GM21619 (cell line): Measurements from ENCODE around the gene DYNLT2.

ENCODE experiments used
- ATAC-seq: cut with Tn5 transposase; IDR thresholded peaks from one replicate; pipeline ENCODE4 v1.9.1; 2021; ENCODE audit not compliant: unreplicated experiment

The DYNLT2 gene

GRCh38 chr6:169751242-169752073 lies at the start of gene DYNLT2, which contains the start of gene ERMARD:
DYNLT2 (minus strand) TSS chr6:169751572; CDS start chr6:169751458, 114 bp downstream.
ERMARD (plus strand) TSS chr6:169751622; CDS start chr6:169751658, 36 bp downstream.
- ATAC-seq = peak; percentile 94

DNA sequence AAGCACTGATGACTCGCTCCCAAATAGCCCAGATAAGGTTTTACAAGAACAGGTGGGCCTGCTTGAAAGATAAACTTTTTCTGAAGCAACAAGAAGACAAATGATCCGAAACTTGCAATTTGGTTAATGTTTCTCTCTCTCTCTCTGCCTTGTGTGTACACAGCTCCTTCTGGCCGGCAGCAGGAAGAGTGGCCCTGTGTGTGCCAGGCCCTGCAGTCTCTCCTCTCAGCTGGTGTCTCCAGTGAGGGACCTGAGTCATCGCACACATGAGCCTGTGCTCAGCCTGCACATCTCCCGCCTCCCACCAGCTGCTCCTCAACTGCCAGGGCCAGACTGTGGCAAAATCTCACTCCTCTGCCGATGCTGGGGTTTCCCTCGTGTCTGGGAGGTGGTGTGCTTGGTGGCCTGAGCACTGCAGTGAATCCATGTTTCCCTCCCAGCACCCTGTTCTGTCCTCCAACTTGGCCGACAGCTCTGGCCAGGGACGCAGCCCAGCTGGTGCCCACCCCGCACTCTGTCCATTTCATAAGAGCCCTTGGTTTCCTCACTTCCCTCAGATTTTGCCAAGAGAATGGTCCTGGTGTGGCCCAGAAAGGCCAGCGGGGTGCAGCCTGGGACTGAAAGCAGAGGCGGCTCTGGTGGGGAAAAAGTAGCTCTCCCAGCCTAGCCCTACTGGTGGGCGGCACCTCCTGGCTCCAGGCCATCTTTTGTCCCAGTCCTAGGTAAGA lies 49.5 kb upstream of the DYNLT2 start:
- ATAC-seq = peak; percentile 56

GRCh38 chr6:169800116-169800667 lies 48.8 kb upstream of the DYNLT2 start:
- no peak for ATAC-seq

GRCh38 chr6:169799474-169799926 lies 48.1 kb upstream of the DYNLT2 start:
- ATAC-seq = no peak

DNA sequence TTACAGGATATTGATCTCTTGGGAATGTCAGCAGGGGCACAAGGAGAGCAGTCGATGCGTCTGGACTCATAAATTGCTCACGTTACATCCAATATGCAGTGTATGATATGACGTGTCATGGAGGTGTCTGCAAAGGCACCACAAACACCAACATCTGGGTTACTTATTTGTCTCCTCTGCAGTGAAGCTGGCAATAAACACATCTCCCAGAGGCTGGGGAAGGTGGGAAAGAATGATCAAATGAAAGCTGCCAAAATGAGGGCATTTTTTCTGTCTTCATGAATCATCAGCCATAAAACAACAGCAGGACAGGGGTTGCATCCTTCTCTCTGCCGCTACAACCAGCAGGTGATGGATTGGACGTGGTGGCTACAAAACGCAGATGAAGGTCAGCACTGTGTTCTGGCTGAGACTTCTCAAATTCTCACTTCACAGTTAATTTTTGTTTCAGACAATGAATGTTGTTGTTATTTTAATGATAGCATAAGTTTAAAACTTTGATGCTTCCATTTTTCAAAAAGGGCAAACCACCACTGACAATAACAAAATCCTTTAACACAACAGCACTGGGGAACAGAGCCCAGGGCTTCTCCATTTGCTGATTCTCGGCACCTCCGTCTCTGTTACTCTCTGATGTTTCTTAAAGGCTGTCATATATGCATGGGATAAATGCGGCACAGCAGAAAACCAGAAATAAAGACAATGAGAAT lies 47.5 kb upstream of the DYNLT2 start:
- no peak for ATAC-seq

DNA sequence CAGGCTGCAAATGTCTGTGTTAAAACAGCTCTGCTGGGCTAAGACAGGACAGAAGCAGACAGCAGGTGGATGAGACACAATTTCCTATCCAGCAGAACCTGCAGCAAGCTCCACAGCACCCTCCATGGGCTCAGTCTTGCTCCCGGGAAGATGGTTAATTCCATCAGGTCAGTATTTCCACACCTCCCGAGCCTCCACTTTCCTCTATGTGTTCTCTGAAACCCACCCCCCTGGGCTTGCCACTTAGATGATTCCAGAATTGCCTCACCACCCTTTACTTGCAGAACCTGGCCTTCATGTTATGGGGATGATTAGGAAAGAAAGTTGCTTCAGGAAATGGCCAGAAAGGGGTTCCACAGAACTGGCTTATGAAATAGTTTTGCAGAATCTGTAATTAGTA lies 43.8 kb upstream of the DYNLT2 start:
- ATAC-seq = no peak

GRCh38 chr6:169794317-169795055 lies 43.1 kb upstream of the DYNLT2 start:
- ATAC-seq = no peak

- ATAC-seq = no peak
These were observed 42.0 kb upstream of the DYNLT2 start for GRCh38 chr6:169793408-169793807.

DNA sequence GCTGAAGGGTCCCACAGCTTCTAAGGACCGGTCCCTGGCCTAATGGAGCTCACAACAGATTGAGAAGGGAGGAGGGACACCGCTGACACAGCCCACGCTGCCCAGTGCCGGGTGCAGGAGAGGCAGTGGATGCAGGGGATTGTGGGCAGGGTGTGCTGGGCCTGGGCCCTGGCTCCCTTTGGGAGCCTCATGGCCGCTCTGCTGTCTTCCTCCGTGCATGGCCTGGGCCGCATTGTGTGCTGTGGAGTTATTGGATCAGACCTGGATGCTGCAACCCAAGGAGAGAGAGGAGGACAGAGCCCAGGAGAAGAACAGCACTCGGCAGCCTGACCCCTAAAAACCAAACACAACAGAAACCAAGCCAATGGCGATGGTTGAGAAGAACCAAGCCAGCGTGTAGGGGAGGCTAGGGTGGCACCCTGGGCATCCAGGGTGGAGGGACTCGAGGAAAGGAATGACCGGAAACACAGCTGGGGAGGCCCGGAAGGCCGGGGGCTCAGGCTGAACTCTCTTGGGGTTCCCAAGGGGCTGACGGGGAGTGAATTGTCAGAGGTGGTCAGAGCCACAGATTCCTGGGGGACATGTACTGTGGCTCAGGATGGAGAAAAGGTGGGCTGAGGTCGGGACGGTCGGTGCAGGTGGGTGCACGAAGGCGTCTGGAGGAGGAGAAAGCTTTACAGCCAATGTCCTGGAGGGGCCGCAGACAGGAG lies 41.1 kb upstream of the DYNLT2 start:
- no peak for ATAC-seq

GRCh38 chr6:169791721-169792131 lies 40.4 kb upstream of the DYNLT2 start:
- no peak for ATAC-seq

GRCh38 chr6:169789944-169790927 lies 38.9 kb upstream of the DYNLT2 start:
- peak; percentile 95 for ATAC-seq

DNA sequence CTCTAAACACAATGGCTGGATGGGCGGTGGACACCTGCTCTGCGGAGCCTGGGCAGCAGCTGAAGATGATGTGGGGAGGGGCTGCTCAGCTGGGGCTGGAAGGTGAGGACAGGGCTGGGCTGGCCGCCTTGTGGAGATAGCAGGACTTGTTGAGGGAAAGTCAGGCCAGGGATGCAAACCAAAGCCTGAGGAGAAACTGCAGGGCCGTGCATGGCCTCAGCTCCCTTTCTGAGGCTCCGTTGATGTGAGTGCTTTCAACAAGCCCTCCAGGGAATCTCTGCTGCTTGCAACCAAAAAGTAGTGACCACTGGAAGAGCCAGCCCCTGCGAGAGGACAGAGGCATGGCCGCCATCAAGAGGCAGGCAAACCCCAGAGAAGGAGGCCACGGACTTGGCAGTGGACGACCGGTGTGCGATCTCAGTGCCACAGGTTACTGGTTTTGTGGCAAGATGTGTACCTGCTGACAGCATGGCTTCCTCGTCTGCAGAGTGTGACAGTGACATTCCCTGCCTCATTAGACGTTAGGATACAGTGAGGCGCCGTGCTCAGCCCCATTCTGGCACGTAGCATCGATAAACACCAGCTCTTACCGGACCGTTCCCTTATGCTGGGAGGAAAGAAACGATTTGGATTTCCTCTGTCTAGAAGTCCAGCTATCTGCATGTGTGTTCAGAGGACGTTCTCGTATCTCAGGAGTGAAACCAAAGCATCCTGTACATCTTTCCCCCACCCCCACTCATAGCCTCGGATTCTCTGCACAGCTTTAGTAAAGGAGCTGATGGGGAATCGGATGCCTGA lies 38.0 kb upstream of the DYNLT2 start:
- ATAC-seq = no peak

- no peak for ATAC-seq
These were observed 37.4 kb upstream of the DYNLT2 start for GRCh38 chr6:169788809-169789145.

- ATAC-seq = no peak
These were observed 36.4 kb upstream of the DYNLT2 start for GRCh38 chr6:169787797-169788196.

DNA sequence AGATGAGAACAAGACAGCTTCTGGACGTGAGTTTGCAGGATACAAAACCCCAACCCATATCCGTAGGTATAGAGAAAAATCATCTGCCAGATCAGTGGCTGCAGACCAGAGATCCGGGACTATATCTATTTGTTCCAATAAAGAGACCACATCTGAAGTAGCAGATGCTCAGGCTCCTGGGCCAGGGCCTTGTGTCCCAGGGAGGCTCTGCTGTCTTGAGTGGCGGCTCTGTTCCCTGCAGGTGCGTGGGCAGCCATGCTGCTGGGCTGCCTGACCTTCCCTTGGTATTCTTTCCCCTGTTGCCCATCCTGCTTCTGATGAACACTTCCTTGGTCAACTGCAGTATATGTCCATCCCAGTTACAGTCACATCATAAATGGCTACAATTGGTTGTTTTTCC lies 35.0 kb upstream of the DYNLT2 start:
- ATAC-seq = no peak

DNA sequence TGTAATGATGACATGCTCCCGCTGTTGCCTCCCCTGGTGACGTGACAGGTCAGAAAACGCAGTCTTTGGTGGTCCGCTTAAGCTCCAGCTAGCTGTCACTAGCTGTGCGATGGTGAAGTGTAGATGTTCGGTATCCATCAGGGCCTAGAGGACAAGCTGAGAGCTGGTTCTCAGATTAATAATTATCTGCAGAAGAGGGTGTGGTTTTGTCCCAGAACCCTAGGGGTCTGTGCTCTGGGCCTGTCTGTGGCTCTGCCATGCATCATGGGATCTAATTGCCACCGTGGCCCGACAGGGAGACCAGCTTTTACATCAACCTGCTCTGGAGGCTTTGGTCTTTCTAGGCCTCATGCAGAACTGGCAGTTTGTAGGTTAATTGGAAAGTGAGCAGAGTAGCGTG lies 34.2 kb upstream of the DYNLT2 start:
- ATAC-seq = no peak

GRCh38 chr6:169784821-169785340 lies 33.5 kb upstream of the DYNLT2 start:
- no peak for ATAC-seq
